Nephron progenitor cell (in vitro differentiated cells): Measurements from ENCODE around the gene MPC1.
A peak's percentile ranks its signal among the peaks of the same experiment; 100 is the strongest.

Experiments
- DNase-seq: peaks from one replicate; pipeline ENCODE4 v3.0.0; 2021
- H3K27ac Mint-ChIP-seq: 2 replicates; pipeline ENCODE4 v1.8.0; 2021; ENCODE audit warnings: mild to moderate bottlenecking, moderate library complexity, mixed read lengths
- H3K27me3 Mint-ChIP-seq: 2 replicates; pipeline ENCODE4 v1.8.0; 2021; ENCODE audit warnings: mild to moderate bottlenecking, low read depth, mixed read lengths; ENCODE audit not compliant: poor library complexity
- H3K36me3 Mint-ChIP-seq: 2 replicates; pipeline ENCODE4 v1.8.0; 2021; ENCODE audit warnings: low read depth, mixed read lengths
- H3K4me1 Mint-ChIP-seq: 2 replicates; pipeline ENCODE4 v1.8.0; 2021; ENCODE audit warnings: mixed read lengths
- H3K4me3 Mint-ChIP-seq: 2 replicates; pipeline ENCODE4 v1.8.0; 2021; ENCODE audit warnings: mild to moderate bottlenecking, moderate library complexity, mixed read lengths
- H3K9me3 Mint-ChIP-seq: 2 replicates; pipeline ENCODE4 v1.8.0; 2021; ENCODE audit warnings: mild to moderate bottlenecking, moderate library complexity, mixed read lengths
- TF ChIP-seq, protein P1 (sequence below): fragments of 200-600 bp; sonication (generic); IDR thresholded peaks from 2 replicates; pipeline ENCODE4 v1.5.0; 2021; ENCODE audit warnings: antibody characterized with exemption

Gene MPC1

DNA sequence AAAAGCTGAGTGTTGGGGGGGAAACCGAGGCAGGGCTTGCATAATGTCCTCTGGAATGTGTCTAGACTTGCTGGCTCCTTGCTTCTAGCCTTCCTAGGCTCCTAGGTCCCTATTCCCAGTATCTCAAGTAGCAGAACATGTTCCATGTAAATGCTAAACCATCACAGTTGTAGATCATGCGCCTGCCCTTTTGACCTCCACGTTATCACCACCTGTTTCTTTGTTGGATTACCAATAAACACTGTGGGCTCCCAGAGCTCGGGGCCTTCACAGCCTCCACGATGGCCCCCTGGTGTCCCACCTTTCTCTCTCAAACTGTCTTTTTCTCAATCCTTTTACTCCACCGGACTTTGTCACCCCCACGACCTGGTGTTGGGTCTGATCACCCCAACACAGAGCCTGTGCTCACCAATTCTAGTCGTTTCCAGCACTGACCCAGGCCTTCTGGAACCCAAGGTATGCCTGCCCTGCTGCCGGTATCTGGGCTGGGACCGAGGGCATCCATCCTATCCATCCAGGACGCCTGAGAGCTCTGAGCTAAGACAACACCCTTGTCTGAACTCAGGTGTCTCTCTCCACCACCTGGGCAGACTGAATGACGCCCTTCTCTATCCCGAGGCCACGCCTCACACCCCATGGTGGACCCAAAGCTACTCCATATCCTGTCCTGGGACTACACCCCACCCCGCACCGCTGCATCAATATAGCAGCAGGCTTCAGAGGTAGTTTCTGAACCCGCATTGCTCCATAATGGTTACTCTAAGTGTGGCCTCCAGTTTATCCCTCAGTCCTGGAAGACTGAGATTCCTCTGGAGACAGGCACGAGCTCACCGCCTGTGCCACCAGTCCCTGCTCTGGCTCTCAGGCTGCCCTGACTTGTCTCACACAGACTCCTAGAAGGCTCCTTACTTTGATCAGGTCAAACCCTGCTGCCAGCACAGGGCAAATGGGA, 65.2 kb downstream of the MPC1 start:
- Mint-ChIP-seq H3K27ac (peak overlapping the region; percentile 24), H3K36me3 (peaks cover 8% of the 10 kb centered on the region), H3K4me1 (peaks cover 18% of the 10 kb centered on the region), H3K9me3 (no peaks in the 10 kb centered on the region), H3K27me3 (peaks cover 6% of the 10 kb centered on the region), H3K4me3 (no peak overlapping the region)
- DNase-seq = no peak
- TF ChIP-seq, protein P1, sequence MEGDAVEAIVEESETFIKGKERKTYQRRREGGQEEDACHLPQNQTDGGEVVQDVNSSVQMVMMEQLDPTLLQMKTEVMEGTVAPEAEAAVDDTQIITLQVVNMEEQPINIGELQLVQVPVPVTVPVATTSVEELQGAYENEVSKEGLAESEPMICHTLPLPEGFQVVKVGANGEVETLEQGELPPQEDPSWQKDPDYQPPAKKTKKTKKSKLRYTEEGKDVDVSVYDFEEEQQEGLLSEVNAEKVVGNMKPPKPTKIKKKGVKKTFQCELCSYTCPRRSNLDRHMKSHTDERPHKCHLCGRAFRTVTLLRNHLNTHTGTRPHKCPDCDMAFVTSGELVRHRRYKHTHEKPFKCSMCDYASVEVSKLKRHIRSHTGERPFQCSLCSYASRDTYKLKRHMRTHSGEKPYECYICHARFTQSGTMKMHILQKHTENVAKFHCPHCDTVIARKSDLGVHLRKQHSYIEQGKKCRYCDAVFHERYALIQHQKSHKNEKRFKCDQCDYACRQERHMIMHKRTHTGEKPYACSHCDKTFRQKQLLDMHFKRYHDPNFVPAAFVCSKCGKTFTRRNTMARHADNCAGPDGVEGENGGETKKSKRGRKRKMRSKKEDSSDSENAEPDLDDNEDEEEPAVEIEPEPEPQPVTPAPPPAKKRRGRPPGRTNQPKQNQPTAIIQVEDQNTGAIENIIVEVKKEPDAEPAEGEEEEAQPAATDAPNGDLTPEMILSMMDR = no peak

DNA sequence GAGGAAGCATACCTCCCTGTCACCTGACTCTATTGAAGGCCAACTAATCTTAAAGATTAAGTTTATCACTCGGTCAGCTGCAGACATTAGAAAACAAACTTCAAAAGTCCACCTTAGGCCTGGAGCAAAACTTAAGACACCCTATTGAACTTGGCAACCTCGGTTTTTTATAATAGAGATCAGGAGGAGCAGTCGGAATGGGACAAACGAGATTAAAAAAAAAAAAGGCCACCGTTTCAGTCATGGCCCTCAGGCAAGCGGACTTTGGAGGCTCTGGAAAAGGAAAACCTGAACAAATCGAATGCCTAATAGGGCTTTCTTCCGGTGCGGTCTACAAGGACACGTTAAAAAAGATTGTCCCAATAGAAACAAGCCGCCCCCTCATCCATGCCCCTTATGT, 67.3 kb downstream of the MPC1 start:
- no peak for DNase-seq
- Mint-ChIP-seq H3K36me3 (no peaks in the 10 kb centered on the region), H3K4me1 (peaks cover 18% of the 10 kb centered on the region), H3K4me3 (no peak overlapping the region), H3K27me3 (peaks cover 22% of the 10 kb centered on the region), H3K27ac (no peak overlapping the region), H3K9me3 (no peaks in the 10 kb centered on the region)
- TF ChIP-seq, protein P1 = no peak
